GM23338 (cell line): ENCODE measurements around the gene SLU7. TPM values are rescaled to one million over a fixed set of nuclear protein-coding genes. Genes with fewer than 3 reads are reported as not detected.

ENCODE experiments used
- ATAC-seq: fragments of 200-7000 bp; cut with Tn5 transposase; 3 replicates; pipeline ENCODE4 v1.9.1; 2020
- DNase-seq: peaks from one replicate; pipeline ENCODE4 v3.0.0-alpha.2; 2015; ENCODE audit warnings: low spot score
- H2AFZ ChIP-seq: fragments of 200-600 bp; sonication (generic); 2 replicates; pipeline ENCODE4 v1.8.0; 2016; ENCODE audit warnings: antibody characterized with exemption, mild to moderate bottlenecking, moderate library complexity
- H3F3A ChIP-seq: fragments of 200-600 bp; sonication (generic); replicated peaks from 2 replicates; pipeline ENCODE4 v1.8.0; 2017; ENCODE audit warnings: antibody characterized with exemption, mixed run types, low read depth
- H3K27ac ChIP-seq: fragments of 200-600 bp; sonication (generic); 2 replicates; pipeline ENCODE4 v1.6.1; 2016; ENCODE audit warnings: low read depth
- H3K27me3 ChIP-seq: fragments of 200-600 bp; sonication (generic); 2 replicates; pipeline ENCODE4 v1.8.0; 2016; ENCODE audit warnings: mild to moderate bottlenecking, mixed run types, moderate library complexity; ENCODE audit not compliant: insufficient read depth
- H3K36me3 ChIP-seq: fragments of 200-600 bp; sonication (generic); 2 replicates; pipeline ENCODE4 v1.8.0; 2016; ENCODE audit warnings: mild to moderate bottlenecking; ENCODE audit not compliant: insufficient read depth
- H3K4me1 ChIP-seq: fragments of 200-600 bp; sonication (generic); 2 replicates; pipeline ENCODE4 v1.8.0; 2016; ENCODE audit warnings: mild to moderate bottlenecking, moderate library complexity; ENCODE audit not compliant: insufficient read depth
- H3K4me2 ChIP-seq: fragments of 200-600 bp; sonication (generic); 2 replicates; pipeline ENCODE4 v1.7.1; 2017; ENCODE audit warnings: mixed run types
- H3K4me3 ChIP-seq: fragments of 200-600 bp; sonication (generic); 2 replicates; pipeline ENCODE4 v1.6.1; 2016; ENCODE audit warnings: mixed run types
- H3K79me2 ChIP-seq: fragments of 200-600 bp; sonication (generic); replicated peaks from 2 replicates; pipeline ENCODE4 v1.8.0; 2017; ENCODE audit warnings: mild to moderate bottlenecking; ENCODE audit not compliant: insufficient read depth
- H3K9me2 ChIP-seq: fragments of 200-600 bp; sonication (generic); 2 replicates; pipeline ENCODE4 v1.8.0; 2017; ENCODE audit not compliant: insufficient read depth
- H4K20me1 ChIP-seq: fragments of 200-600 bp; sonication (generic); replicated peaks from 2 replicates; pipeline ENCODE4 v1.8.0; 2017; ENCODE audit warnings: mild to moderate bottlenecking; ENCODE audit not compliant: insufficient read depth
- H3K27ac Mint-ChIP-seq: 2 replicates; pipeline ENCODE4 v1.8.0; 2020; ENCODE audit warnings: inconsistent platforms, mild to moderate bottlenecking, moderate library complexity, mixed read lengths
- H3K27me3 Mint-ChIP-seq: 3 replicates; pipeline ENCODE4 v1.8.0; 2022; ENCODE audit warnings: low read depth, mild to moderate bottlenecking, moderate library complexity, mixed read lengths, inconsistent platforms; ENCODE audit not compliant: insufficient read depth, poor library complexity
- H3K36me3 Mint-ChIP-seq: 3 replicates; pipeline ENCODE4 v1.8.0; 2021; ENCODE audit warnings: low read depth, mild to moderate bottlenecking, inconsistent platforms, moderate library complexity, mixed read lengths
- H3K4me1 Mint-ChIP-seq: 3 replicates; pipeline ENCODE4 v1.8.0; 2020; ENCODE audit warnings: mild to moderate bottlenecking, inconsistent platforms, mixed read lengths
- H3K4me3 Mint-ChIP-seq: 3 replicates; pipeline ENCODE4 v1.8.0; 2021; ENCODE audit warnings: moderate library complexity, mild to moderate bottlenecking, inconsistent platforms, mixed read lengths
- H3K9me3 Mint-ChIP-seq: 3 replicates; pipeline ENCODE4 v1.8.0; 2020; ENCODE audit warnings: moderate library complexity, mild to moderate bottlenecking, inconsistent platforms, mixed read lengths
- CTCF ChIP-seq, 2 experiments: fragments of 200-600 bp in 1 of 2; sonication (generic) in 1 of 2; conservative IDR thresholded peaks; 2 replicates each; pipeline versions ENCODE4 v1.5.1 to v1.6.1; 2016 to 2017; ENCODE audit warnings: antibody characterized with exemption in 2 of 2, low read depth in 2 of 2, mild to moderate bottlenecking in 2 of 2, moderate library complexity in 1 of 2
- ETS1 ChIP-seq: IDR thresholded peaks from 2 replicates; pipeline ENCODE4 v1.6.1; 2016; ENCODE audit warnings: antibody characterized with exemption
- EZH2 ChIP-seq: fragments of 200-600 bp; sonication (generic); IDR thresholded peaks from one replicate; pipeline ENCODE4 v1.8.0; 2017; ENCODE audit warnings: antibody characterized with exemption, mild to moderate bottlenecking, low read depth; ENCODE audit not compliant: unreplicated experiment
- EZH2phosphoT487 ChIP-seq: fragments of 200-600 bp; sonication (generic); IDR thresholded peaks from one replicate; pipeline ENCODE4 v1.8.1; 2018; ENCODE audit warnings: antibody characterized with exemption; ENCODE audit not compliant: unreplicated experiment
- JUNB ChIP-seq: IDR thresholded peaks from one replicate; pipeline ENCODE4 v1.6.1; 2016; ENCODE audit warnings: antibody characterized with exemption; ENCODE audit not compliant: unreplicated experiment
- NANOG ChIP-seq: IDR thresholded peaks from 2 replicates; pipeline ENCODE4 v1.6.1; 2016; ENCODE audit warnings: antibody characterized with exemption, borderline replicate concordance
- REST ChIP-seq: IDR thresholded peaks from one replicate; pipeline ENCODE4 v1.6.1; 2018; ENCODE audit warnings: antibody characterized with exemption; ENCODE audit not compliant: unreplicated experiment
- STAT1 ChIP-seq: IDR thresholded peaks from one replicate; pipeline ENCODE4 v1.6.1; 2016; ENCODE audit warnings: antibody characterized with exemption; ENCODE audit not compliant: unreplicated experiment
- ZNF114 ChIP-seq: fragments of 250-450 bp; sonication (Bioruptor Pico); IDR thresholded peaks from 2 replicates; pipeline ENCODE4 v1.5.0; 2020; ENCODE audit warnings: mild to moderate bottlenecking, moderate library complexity
- ZNF462 ChIP-seq: fragments of 250-450 bp; sonication (Bioruptor Pico); IDR thresholded peaks from 2 replicates; pipeline ENCODE4 v1.5.0; 2020; ENCODE audit warnings: mild to moderate bottlenecking, moderate library complexity
- polyA plus RNA-seq: library from polyadenylated mRNA; unstranded; fragments of >200 nt; fragmentation: Nextera tagmentation; extraction: Ambion mirVana; gene quantifications from 2 replicates; pipeline ENCODE4 v1.2.1, GENCODE V29; 2016
- total RNA-seq: library from RNA; depleted of rRNA; stranded (reverse); fragments of >200 nt; shearing (Covaris generic); gene quantifications from 2 replicates; pipeline ENCODE4 v1.2.3, GENCODE V29; 2014

Gene SLU7
- total and polyA plus RNA-seq, 2 experiments from 2014 or later, result 27.0 to 47.5 TPM

- TF ChIP-seq ZNF462, result no peak
These were observed 48.2 kb downstream of the SLU7 start (continued) for GRCh38 chr5:160370713-160371034.

- no peaks in the 10 kb centered on the region for H3K36me3 Mint-ChIP-seq
- H3K27ac ChIP-seq, result no peak within 1 kb of the TSS
- peak; percentile 85 for DNase-seq
- peaks cover 30% of the 10 kb centered on the region for H3K27me3 ChIP-seq
- no peak within 1 kb of the TSS for H3K27ac Mint-ChIP-seq
- H3K79me2 ChIP-seq, result no peaks in the 10 kb centered on the region
- H2AFZ ChIP-seq, result peak within 1 kb of the TSS; percentile 100
- peak within 1 kb of the TSS; percentile 68 for H3K4me3 Mint-ChIP-seq
- peaks cover 12% of the 10 kb centered on the region for H3K27me3 Mint-ChIP-seq
- H3F3A ChIP-seq, result no peaks in the 10 kb centered on the region
- peak within 1 kb of the TSS; percentile 96 for H3K4me2 ChIP-seq
- peak within 1 kb of the TSS; percentile 73 for H3K4me3 ChIP-seq
- H4K20me1 ChIP-seq, result no peaks in the 10 kb centered on the region
- H3K4me1 ChIP-seq, result peaks cover 5% of the 10 kb centered on the region; the same call in 1 of the 2 replicates
- no peaks in the 10 kb centered on the region for H3K9me3 Mint-ChIP-seq
- peak; percentile 91 for ATAC-seq
- no peaks in the 10 kb centered on the region for H3K9me2 ChIP-seq
- no peaks in the 10 kb centered on the region for H3K36me3 ChIP-seq
- peaks cover 9% of the 10 kb centered on the region for H3K4me1 Mint-ChIP-seq
- TF ChIP-seq STAT1 (no peak), ZNF114 (CRISPR knock-in tag) (no peak), ETS1 (no peak), EZH2 (no peak), EZH2phosphoT487 (no peak), JUNB (no peak), CTCF (conservative IDR thresholded peaks at IDR 0.05; ENCODE audit: low read depth in 2 of 2) (no peak), REST (no peak), NANOG (no peak)
These were observed 48.7 kb downstream of the SLU7 start, which contains the start of gene C1QTNF2 for GRCh38 chr5:160369990-160370712. Gene C1QTNF2, minus strand, starts transcription at chr5:160370626. Its CDS starts 15,615 bp downstream, at chr5:160355011.
